Cerebellar cortex (tissue), 1 donor: ENCODE data around the gene TRIM45.
"Not testable (repeated sequence)": the region's sequence is repeated elsewhere in the genome, so short reads cannot be mapped to it uniquely, and the experiment has no call there.

Experiments
- DNase-seq: peaks from one replicate; pipeline ENCODE4 v3.0.0-alpha.2; 2015; ENCODE audit warnings: low spot score

The TRIM45 gene

GRCh38 chr1:117121589-117122329, at the start of gene TRIM45:
Gene TRIM45, minus strand, starts transcription at chr1:117121749. Its CDS starts 548 bp downstream, at chr1:117121201.
- peak; percentile 97 for DNase-seq

GRCh38 chr1:117169871-117170596, 48.5 kb upstream of the TRIM45 start:
- DNase-seq = no peak

- DNase-seq = no peak
Observed at GRCh38 chr1:117167402-117167801, 45.9 kb upstream of the TRIM45 start.

GRCh38 chr1:117166076-117166475, 44.5 kb upstream of the TRIM45 start:
- no peak for DNase-seq

GRCh38 chr1:117164209-117164608, 42.7 kb upstream of the TRIM45 start:
- no peak for DNase-seq

GRCh38 chr1:117162816-117163215, 41.3 kb upstream of the TRIM45 start:
- no peak for DNase-seq

GRCh38 chr1:117161887-117162286, 40.3 kb upstream of the TRIM45 start:
- DNase-seq = no peak

- DNase-seq = not testable (repeated sequence)
Observed at GRCh38 chr1:117151305-117151704, 29.8 kb upstream of the TRIM45 start.

GRCh38 chr1:117150316-117150715, 28.8 kb upstream of the TRIM45 start:
- no peak for DNase-seq

GRCh38 chr1:117147856-117148588, 26.5 kb upstream of the TRIM45 start:
- DNase-seq = no peak

GRCh38 chr1:117147341-117147831, 25.8 kb upstream of the TRIM45 start:
- no peak for DNase-seq

- DNase-seq = no peak
Observed at GRCh38 chr1:117146575-117147340, 25.2 kb upstream of the TRIM45 start.

GRCh38 chr1:117146072-117146471, 24.5 kb upstream of the TRIM45 start:
- no peak for DNase-seq

- no peak for DNase-seq
Observed at GRCh38 chr1:117143871-117144270, 22.3 kb upstream of the TRIM45 start.

GRCh38 chr1:117143172-117143571, 21.6 kb upstream of the TRIM45 start:
- no peak for DNase-seq

- no peak for DNase-seq
Observed at GRCh38 chr1:117142200-117142599, 20.7 kb upstream of the TRIM45 start.

- no peak for DNase-seq
Observed at GRCh38 chr1:117138561-117138960, 17.0 kb upstream of the TRIM45 start.

GRCh38 chr1:117138106-117138505, 16.6 kb upstream of the TRIM45 start:
- no peak for DNase-seq

GRCh38 chr1:117137281-117137855, 15.8 kb upstream of the TRIM45 start:
- DNase-seq = no peak

- no peak for DNase-seq
Observed at GRCh38 chr1:117136749-117137148, 15.2 kb upstream of the TRIM45 start.

GRCh38 chr1:117135329-117135728, 13.8 kb upstream of the TRIM45 start:
- DNase-seq = no peak
